Mucosa of stomach (tissue), 1 donor: ENCODE measurements around the gene COL13A1.

ENCODE experiments used
- H3K27me3 ChIP-seq: one replicate; pipeline ENCODE4 v1.7.0; 2013; ENCODE audit warnings: mild to moderate bottlenecking, low read length; ENCODE audit not compliant: control insufficient read depth, insufficient read depth
- H3K36me3 ChIP-seq: one replicate; pipeline ENCODE4 v1.7.0; 2013; ENCODE audit warnings: low read length; ENCODE audit not compliant: control insufficient read depth, insufficient read depth
- H3K4me1 ChIP-seq: one replicate; pipeline ENCODE4 v1.7.0; 2013; ENCODE audit warnings: mild to moderate bottlenecking, low read length; ENCODE audit not compliant: control insufficient read depth, insufficient read depth
- H3K4me3 ChIP-seq: one replicate; pipeline ENCODE4 v1.7.0; 2013; ENCODE audit warnings: low read length
- H3K9ac ChIP-seq: one replicate; pipeline ENCODE4 v1.7.0; 2013; ENCODE audit warnings: mild to moderate bottlenecking, low read length, moderate library complexity
- H3K9me3 ChIP-seq: one replicate; pipeline ENCODE4 v1.7.0; 2013; ENCODE audit warnings: mild to moderate bottlenecking, low read length, moderate library complexity; ENCODE audit not compliant: control insufficient read depth
- donor health status: Pancreatic carcinoma.

COL13A1 gene

DNA sequence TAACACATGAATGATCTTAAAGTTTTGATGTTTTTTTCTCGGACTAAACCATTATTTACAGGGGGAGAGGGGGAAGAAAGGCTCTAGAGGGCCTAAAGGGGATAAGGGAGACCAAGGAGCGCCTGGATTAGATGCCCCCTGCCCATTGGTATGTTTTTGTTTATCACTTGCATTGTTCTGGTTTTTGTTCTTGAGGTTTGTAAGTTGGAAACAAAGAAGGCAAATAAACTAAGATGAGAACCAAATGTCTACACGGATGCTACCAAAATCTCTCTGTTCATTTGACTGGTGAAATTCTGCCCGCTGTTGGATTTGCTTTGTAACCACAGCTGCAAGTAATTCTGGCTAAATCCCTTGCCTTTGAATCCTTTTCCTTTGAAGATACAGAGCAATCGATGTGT lies 151.1 kb downstream of the COL13A1 start:
- Histone ChIP-seq H3K9ac (no peak overlapping the region), H3K4me1 (no peaks in the 10 kb centered on the region), H3K27me3 (no peaks in the 10 kb centered on the region), H3K4me3 (no peak overlapping the region), H3K9me3 (no peaks in the 10 kb centered on the region), H3K36me3 (no peaks in the 10 kb centered on the region)

DNA sequence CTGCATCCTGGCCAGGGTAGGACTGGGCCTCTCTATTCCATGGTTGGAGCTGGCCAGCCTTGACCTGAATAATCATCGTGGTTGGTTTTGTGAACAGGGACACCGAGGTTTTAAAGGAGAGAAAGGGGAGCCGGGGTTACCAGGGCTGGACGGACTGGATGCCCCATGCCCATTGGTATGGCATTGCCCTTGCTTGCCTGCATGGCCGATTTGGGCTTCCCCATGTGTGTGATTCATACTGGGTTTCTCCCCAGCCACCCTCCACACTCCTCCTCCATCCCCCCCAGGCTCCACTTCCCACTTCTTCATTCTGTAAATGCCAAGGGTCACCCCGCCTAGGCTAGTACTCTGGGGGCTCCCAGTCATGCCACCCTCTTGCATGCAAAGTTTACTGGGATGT lies 152.1 kb downstream of the COL13A1 start:
- Histone ChIP-seq H3K9ac (no peak overlapping the region), H3K4me3 (no peak overlapping the region), H3K4me1 (no peaks in the 10 kb centered on the region), H3K9me3 (no peaks in the 10 kb centered on the region), H3K27me3 (no peaks in the 10 kb centered on the region), H3K36me3 (no peaks in the 10 kb centered on the region)

DNA sequence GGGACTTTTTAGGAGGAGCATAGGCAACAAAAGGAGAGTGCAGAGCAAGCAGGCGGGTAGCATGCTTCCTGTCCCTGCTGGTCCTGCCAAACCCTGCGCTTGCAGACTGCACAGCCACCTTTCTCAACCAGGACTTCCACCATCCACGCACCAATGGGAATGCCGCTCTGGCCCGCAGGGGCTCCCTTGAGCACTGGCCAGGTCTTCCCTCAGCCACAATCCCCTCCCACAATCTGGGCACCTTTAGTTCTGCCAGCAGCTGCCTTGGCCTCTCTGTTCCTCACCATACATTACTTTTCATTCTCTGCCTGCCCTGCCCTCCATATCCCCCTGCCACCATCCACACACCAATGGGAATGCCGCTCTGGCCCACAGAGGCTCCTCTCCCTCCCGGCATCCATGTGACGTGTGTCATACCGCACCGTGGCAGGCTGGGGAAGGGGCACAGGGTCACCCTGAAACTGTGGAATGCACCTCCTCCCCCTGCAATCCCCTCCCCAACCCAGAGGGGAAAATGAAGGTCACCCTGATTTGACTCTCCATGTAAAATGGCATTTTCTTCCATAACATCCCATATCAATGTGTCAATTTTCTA lies 153.6 kb downstream of the COL13A1 start:
- Histone ChIP-seq H3K9ac (no peak overlapping the region), H3K36me3 (no peaks in the 10 kb centered on the region), H3K4me3 (no peak overlapping the region), H3K4me1 (no peaks in the 10 kb centered on the region), H3K27me3 (no peaks in the 10 kb centered on the region), H3K9me3 (no peaks in the 10 kb centered on the region)

DNA sequence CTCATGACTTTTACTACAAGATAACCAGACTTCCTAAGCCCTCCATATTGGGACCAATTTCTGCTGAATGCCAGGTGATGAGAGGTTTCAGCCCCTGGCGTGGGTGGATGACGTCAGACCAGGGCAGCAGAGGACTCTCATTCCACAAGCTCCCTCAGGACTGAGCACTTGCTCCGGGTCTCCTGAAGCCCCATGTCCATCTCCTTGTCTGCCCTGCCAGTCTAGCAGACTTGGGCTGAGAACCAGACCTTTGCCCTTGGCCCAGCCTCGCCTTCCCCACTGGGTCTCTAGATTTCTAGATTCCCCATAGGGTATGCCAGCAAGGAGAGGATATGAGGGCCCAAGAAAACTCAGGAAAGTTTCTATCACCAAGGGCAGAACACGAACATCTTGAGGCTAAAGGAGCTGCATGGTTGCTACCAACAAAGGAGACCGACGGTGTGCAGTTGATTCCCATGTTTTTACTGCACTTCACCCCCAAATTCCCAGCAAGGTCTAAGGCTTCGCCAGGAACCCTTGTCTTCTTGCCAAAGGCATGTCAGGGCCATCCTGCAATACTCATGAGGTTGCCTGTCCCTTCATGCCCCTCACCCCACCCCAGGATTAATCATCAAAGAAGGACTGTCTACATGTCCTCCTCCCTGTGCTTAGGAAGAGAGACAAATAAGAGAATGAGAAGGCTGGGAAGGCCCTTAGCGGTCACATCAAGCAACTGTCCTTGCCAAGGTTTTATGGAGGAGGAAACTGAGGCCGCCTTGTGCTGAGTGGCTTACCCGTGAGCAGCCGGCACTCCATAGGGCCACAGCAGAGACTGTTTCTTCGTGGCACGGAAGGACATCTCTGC lies 154.4 kb downstream of the COL13A1 start:
- no peaks in the 10 kb centered on the region for H3K9me3 ChIP-seq
- no peaks in the 10 kb centered on the region for H3K27me3 ChIP-seq
- no peaks in the 10 kb centered on the region for H3K4me1 ChIP-seq

DNA sequence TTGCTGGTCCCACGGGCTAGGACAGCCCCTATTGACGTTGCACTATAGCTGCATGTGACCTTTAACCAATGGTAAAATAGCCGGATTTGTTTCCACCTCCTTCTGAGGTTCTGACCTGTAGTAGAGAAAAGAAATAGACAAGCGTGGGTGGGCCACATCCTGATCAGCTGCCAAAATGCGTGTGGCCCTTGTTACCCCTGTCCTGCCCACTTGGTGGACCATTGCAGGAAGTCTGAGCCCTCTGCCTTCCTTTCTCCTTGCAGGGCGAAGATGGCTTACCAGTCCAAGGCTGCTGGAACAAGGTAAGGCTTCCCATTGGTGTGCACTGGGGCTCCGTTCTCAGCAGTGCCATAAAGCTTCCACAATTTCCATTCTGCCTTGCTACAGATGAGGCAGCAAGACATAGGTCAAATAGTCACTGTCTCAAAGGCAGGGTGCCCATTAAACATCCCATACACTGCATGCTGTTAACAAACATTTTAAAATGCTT lies 155.1 kb downstream of the COL13A1 start:
- H3K36me3 ChIP-seq: no peaks in the 10 kb centered on the region
- H3K4me1 ChIP-seq: no peaks in the 10 kb centered on the region
- no peak overlapping the region for H3K4me3 ChIP-seq
- H3K27me3 ChIP-seq: no peaks in the 10 kb centered on the region
- no peaks in the 10 kb centered on the region for H3K9me3 ChIP-seq
- no peak overlapping the region for H3K9ac ChIP-seq

More for the DNA sequence above, 154.4 kb downstream of the COL13A1 start:
- H3K36me3 ChIP-seq: no peaks in the 10 kb centered on the region
- H3K9ac ChIP-seq: no peak overlapping the region
- H3K4me3 ChIP-seq: no peak overlapping the region

DNA sequence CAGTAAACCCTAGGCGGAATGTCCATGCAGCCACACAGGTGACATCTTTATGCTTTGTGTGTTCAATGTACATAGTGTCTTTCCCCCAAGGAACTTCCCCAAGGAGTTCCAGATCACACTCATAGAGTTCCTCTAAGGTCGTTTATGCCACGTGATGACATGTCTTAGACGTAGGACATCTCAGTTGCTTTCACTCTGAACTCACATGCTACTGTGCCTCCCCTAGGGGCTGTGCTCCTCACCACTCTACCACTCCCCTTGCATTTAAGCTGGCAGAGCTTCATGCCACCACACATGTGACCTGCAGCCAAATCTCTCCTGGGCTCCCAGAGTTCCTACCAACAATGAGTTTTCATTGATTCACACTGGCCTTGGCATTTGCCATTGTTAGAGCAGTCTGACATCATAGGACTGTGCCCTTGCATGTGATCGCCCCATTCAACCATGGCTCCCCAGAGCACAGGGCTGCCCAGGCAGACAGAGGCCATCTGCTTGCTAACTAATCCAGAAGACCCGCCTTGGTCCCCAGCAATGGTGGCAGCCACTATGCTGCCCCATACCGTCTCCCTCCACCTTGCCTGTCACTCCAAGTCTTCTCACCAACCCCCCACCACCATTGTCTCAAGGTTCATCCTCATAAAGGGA lies 155.7 kb downstream of the COL13A1 start:
- Histone ChIP-seq H3K9ac (no peak overlapping the region), H3K9me3 (no peaks in the 10 kb centered on the region), H3K4me1 (no peaks in the 10 kb centered on the region), H3K4me3 (no peak overlapping the region), H3K36me3 (no peaks in the 10 kb centered on the region), H3K27me3 (no peaks in the 10 kb centered on the region)

DNA sequence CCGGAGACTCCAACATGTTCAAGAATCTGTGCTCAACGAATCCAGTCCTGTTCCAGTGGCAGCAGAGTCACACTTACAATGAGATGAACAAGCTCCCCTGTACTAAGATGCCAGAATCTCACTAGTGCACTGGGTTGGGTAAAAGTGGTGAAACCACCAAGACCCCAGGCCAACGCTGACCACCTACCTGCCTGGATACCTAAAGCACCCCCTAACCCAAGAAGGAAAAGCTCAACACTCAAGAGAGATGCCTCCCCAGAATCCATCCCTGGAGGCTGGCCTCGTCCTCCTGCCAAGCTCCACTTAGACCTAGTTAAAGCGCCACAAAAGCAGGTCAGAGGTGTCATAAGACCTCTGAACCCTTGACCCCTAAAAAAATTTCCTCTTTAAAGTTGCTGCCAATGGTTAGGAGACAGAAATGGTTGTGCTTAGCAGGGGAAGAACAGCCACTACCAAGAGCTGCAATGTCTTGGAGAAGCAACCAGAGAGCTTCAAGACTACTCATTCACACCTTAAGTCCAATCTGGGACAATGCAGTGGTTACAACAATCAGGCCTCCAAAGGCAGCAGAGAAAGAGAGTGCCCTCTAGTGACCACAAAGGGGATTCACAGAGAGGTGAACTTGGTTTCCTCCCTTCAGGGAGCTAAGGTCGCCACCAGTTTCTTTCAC lies 156.3 kb downstream of the COL13A1 start:
- no peaks in the 10 kb centered on the region for H3K9me3 ChIP-seq
- no peaks in the 10 kb centered on the region for H3K36me3 ChIP-seq
- H3K4me1 ChIP-seq: no peaks in the 10 kb centered on the region
- no peak overlapping the region for H3K4me3 ChIP-seq
- no peak overlapping the region for H3K9ac ChIP-seq
- H3K27me3 ChIP-seq: no peaks in the 10 kb centered on the region

DNA sequence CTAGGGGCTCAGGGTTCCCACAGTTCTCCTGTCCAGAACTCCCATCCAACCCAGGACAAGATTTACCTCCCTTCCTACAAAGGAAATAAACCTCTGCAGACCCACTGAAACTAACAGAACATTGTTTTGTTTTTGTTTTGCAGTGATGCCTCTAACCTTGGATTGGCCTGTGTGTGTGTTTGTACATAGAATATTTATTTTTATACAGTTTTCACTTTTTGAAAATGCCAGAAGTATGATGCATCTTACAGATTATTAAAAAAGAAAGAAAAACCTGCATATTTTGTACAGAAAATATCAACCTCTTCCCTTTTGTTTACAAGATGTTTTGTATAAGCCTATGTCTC lies 156.8 kb downstream of the COL13A1 start:
- Histone ChIP-seq H3K27me3 (no peaks in the 10 kb centered on the region), H3K4me1 (no peaks in the 10 kb centered on the region), H3K4me3 (no peak overlapping the region), H3K9me3 (no peaks in the 10 kb centered on the region), H3K9ac (no peak overlapping the region), H3K36me3 (no peaks in the 10 kb centered on the region)

DNA sequence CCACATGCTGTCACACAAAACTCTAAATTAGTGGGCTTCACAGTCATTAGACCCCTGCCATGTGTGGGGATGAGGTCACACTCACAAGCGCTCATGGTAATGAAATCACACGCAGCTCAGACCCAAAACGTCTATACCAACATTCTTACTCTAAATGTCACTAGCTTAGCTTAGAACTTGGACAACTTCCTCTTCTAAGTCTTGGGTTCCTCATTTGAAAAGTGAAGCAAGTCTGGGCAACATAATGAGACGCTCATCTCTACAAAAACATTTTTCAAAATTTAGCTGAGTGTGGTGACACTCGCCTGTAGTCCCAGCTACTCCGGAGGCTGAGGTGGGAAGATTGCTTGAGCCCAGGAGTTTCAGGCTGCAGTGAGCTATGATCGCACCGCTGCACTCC lies 158.2 kb downstream of the COL13A1 start:
- peaks cover under 1% of the 10 kb centered on the region for H3K27me3 ChIP-seq
- H3K36me3 ChIP-seq: no peaks in the 10 kb centered on the region
- H3K9ac ChIP-seq: no peak overlapping the region
- H3K9me3 ChIP-seq: no peaks in the 10 kb centered on the region
- no peaks in the 10 kb centered on the region for H3K4me1 ChIP-seq
- H3K4me3 ChIP-seq: no peak overlapping the region

DNA sequence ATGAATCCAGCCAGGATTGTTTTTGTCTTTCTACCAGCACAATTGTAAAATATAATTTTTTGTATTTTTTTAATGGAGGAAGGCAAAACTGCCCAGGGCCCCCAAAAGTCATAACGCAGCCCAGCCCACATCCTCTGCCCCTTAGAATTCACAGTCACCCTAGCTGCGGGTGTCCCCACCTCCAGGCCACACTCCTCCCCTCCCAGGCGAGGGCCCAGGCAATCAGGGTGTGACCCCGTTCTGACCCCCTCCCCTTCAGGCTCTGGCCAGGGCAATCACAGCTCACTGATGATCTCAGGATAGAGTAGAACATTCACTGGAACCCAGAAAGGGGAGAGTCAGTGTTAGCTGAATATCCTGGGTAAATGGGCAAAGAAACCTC lies 158.9 kb downstream of the COL13A1 start:
- H3K9me3 ChIP-seq: no peaks in the 10 kb centered on the region
- no peak overlapping the region for H3K9ac ChIP-seq
- no peak overlapping the region for H3K4me3 ChIP-seq
- H3K4me1 ChIP-seq: no peaks in the 10 kb centered on the region
- H3K36me3 ChIP-seq: no peaks in the 10 kb centered on the region
- peaks cover 2% of the 10 kb centered on the region for H3K27me3 ChIP-seq

DNA sequence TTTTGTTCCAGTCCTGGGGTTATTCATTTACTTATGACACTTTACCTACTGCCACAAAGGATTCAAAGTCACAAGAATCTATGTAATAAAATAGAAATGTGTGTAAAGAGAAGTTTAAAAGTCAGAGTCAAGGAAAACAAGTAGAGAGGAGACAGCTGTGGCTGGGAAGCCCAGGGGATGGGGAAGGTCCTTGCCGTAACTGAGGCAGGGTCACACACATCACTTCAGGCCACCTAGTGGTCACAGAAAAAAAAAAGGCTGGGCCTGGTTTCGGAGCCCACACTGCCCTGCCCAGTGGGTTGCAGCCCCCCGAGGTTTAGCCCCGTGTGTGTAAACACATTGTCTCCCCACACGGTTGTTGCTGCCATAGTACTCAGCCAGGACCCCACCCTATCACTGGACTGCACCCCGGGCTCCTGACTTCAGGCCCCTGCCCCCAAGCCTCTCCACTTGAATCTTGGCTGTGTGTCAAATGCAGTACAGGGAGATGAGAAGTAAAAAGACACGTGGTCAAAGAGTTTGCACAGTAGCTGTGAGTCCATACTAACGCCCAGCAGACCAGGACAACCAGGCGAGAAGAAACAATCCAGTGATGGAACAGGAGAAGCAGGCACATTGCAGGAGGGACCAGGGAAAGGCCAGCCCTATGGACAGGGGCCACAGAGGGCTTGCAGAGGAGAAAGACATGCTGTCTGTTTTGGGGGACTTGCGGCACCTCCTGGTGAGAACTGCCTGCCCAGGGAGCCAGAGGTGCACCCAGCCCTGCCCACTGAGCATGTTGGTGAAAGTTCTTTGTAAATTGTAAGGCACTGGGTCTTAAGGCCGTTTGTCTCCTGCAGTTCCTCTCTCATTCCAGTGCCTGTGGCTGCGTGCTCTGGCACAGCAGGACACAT lies 159.5 kb downstream of the COL13A1 start:
- H3K4me1 ChIP-seq: no peaks in the 10 kb centered on the region
- peaks cover 2% of the 10 kb centered on the region for H3K27me3 ChIP-seq
- H3K9me3 ChIP-seq: no peaks in the 10 kb centered on the region
- H3K4me3 ChIP-seq: no peak overlapping the region
- H3K9ac ChIP-seq: no peak overlapping the region
- H3K36me3 ChIP-seq: no peaks in the 10 kb centered on the region
